ENCODE data around the gene NDUFA1.
A peak's percentile ranks its signal among the peaks of the same experiment; 100 is the strongest.
"Not testable (repeated sequence)": the region's sequence is repeated elsewhere in the genome, so short reads cannot be mapped to it uniquely, and the experiment has no call there.

NDUFA1 gene

DNA sequence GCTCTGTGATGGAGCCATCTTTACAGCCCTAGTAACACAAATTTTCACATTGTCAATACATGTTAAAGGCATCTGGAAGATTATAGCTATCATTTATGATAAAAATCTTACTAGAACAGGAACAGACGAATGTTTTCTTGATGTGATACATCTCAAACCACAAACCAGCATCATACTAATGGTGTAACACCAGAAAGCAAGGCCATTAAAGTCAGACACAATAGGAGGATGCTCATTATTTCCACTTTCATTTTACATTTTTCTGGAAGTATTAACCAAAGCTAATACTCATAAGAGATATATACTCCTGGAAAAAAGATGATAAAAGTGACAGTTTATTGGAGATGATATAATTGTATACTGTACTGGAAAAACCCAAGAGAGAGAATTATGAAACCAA lies 29.3 kb downstream of the NDUFA1 start:
- peak; percentile 22 for DNase-seq (ENCODE audit: low read depth)

- no peak for DNase-seq (ENCODE audit: low read depth)
These were observed 44.7 kb downstream of the NDUFA1 start for GRCh38 chrX:119916310-119916709.

DNA sequence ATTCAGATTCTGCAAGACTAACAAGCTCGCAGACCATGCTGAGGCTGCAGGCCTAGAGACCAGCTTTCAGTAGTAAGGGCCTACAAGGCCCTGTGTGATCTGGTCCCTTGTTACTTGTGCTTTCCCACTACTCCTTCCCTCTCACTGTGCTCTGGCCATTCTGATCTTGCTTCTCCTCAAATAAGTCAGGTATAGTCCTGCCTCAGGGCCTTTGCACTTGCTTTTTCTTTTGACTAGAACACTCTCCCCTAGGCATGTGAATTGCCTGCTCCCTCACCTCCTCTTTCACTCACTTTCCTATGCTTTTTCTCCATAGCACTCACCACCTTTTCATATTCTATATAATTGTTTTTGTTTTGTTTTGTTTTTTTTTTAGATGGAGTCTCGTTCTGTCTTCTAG lies 46.2 kb downstream of the NDUFA1 start:
- no peak for DNase-seq (ENCODE audit: low read depth)

- no peak for DNase-seq (ENCODE audit: low read depth)
These were observed 48.4 kb downstream of the NDUFA1 start for GRCh38 chrX:119919835-119920585.

DNA sequence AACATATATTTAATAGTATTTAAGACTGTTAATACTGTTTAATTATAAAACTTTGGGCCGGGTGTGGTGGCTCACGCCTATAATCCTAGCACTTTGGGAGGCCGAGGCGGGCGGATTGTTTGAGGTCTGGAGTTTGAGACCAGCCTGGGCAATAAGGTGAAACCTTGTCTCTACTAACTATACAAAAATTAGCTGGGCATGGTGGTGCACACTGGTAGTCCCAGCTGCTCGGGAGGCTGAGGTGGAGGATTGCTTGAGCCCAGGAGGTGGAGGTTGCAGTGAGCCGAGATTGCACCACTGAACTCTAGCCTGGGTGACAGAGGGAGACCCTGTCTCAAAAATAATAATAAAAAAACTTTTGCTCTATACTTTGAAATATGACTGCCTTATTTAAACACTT lies 50.8 kb downstream of the NDUFA1 start:
- not testable (repeated sequence) for DNase-seq (ENCODE audit: low read depth)
